Ishikawa (cell line): Measurements from ENCODE around the gene CCDC51.

ENCODE experiments used
- CEBPB ChIP-seq: IDR thresholded peaks from 2 replicates; pipeline ENCODE4 v1.6.1; 2012
- CREB1 ChIP-seq: IDR thresholded peaks from 2 replicates; pipeline ENCODE4 v1.6.1; 2012; ENCODE audit warnings: low read depth
- EGR1 ChIP-seq: IDR thresholded peaks from 2 replicates; pipeline ENCODE4 v1.6.1; 2012
- EP300 ChIP-seq: IDR thresholded peaks from 2 replicates; pipeline ENCODE4 v1.6.1; 2012; ENCODE audit warnings: borderline replicate concordance
- FOXM1 ChIP-seq: IDR thresholded peaks from 2 replicates; pipeline ENCODE4 v1.6.1; 2012; ENCODE audit warnings: low read depth, borderline replicate concordance
- NFIC ChIP-seq: IDR thresholded peaks from 2 replicates; pipeline ENCODE4 v1.6.1; 2012
- RAD21 ChIP-seq: IDR thresholded peaks from 2 replicates; pipeline ENCODE4 v1.6.1; 2012; ENCODE audit warnings: low read depth
- REST ChIP-seq: IDR thresholded peaks from 2 replicates; pipeline ENCODE4 v1.6.1; 2012; ENCODE audit warnings: low read depth, mild to moderate bottlenecking
- TAF1 ChIP-seq: IDR thresholded peaks from 2 replicates; pipeline ENCODE4 v1.6.1; 2012; ENCODE audit warnings: low read depth, mild to moderate bottlenecking
- TCF12 ChIP-seq: IDR thresholded peaks from 2 replicates; pipeline ENCODE4 v1.6.1; 2012; ENCODE audit warnings: low read depth
- TEAD4 ChIP-seq: IDR thresholded peaks from 2 replicates; pipeline ENCODE4 v1.6.1; 2012
- USF1 ChIP-seq: IDR thresholded peaks from 2 replicates; pipeline ENCODE4 v1.6.1; 2012
- YY1 ChIP-seq: IDR thresholded peaks from 2 replicates; pipeline ENCODE4 v1.6.1; 2012; ENCODE audit warnings: low read depth
- ZBTB7A ChIP-seq: IDR thresholded peaks from 2 replicates; pipeline ENCODE4 v1.6.1; 2012; ENCODE audit warnings: low read depth
- TF ChIP-seq, protein P1 (sequence below): IDR thresholded peaks from 2 replicates; pipeline ENCODE4 v1.6.1; 2012

Gene CCDC51

DNA sequence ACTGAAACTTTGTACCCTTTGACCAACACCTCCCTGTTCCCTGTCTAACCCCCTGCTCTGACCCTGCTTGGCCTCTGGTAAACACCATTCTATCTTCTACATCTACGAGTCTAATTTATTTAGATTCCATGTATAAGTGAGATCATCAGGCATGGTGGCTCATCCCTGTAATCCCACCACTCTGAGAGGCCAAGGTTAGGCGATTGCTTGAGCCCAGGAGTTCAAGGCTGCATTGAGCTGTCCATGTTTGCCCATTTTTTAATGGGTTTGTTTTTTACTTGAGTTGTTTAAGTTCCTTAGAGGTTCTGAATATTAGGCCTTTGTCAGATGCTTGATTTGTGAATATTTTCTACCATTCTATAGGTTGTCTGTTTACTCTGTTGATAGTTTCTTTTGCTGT is 51.0 kb downstream of the CCDC51 start:
- TF ChIP-seq TAF1 (no peak), EP300 (no peak), YY1 (no peak), TCF12 (no peak), RAD21 (no peak), NFIC (no peak), USF1 (no peak), ZBTB7A (no peak), CREB1 (no peak), TEAD4 (no peak), FOXM1 (no peak), REST (no peak), CEBPB (no peak), EGR1 (no peak)
- TF ChIP-seq, protein P1, sequence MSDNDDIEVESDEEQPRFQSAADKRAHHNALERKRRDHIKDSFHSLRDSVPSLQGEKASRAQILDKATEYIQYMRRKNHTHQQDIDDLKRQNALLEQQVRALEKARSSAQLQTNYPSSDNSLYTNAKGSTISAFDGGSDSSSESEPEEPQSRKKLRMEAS: no peak

DNA sequence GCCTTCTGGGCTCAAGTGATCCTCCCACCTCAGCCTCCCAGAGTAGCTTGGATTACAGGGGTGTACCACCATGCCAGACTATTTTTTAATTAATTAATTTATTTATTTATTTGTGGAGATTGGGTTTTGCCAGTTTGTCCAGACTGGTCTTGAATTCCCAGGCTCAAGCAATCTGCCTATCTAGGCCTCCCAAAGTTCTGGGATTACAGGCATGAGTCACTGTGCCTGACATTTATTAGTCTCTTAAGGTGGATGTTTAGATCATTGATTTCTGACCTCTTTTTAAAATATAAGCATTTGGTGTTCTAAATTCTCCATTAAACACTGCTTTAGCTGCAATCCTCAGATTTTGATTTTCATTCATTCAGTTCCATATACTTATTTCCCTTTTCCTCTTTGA is 52.3 kb downstream of the CCDC51 start:
- TF ChIP-seq EGR1: no peak
- TF ChIP-seq CREB1: no peak
- TF ChIP-seq FOXM1: no peak
- TF ChIP-seq USF1: no peak
- TF ChIP-seq EP300: no peak
- no peak for TF ChIP-seq RAD21
- TF ChIP-seq TEAD4: no peak
- no peak for TF ChIP-seq CEBPB
- TF ChIP-seq YY1: no peak
- TF ChIP-seq TAF1: no peak
- TF ChIP-seq TCF12: no peak
- no peak for TF ChIP-seq ZBTB7A
- no peak for TF ChIP-seq REST
- TF ChIP-seq NFIC: no peak
- TF ChIP-seq, protein P1: no peak
